Measurements from ENCODE around the gene C5orf24.
"Not testable (repeated sequence)": the region's sequence is repeated elsewhere in the genome, so short reads cannot be mapped to it uniquely, and the experiment has no call there.

The C5orf24 gene

DNA sequence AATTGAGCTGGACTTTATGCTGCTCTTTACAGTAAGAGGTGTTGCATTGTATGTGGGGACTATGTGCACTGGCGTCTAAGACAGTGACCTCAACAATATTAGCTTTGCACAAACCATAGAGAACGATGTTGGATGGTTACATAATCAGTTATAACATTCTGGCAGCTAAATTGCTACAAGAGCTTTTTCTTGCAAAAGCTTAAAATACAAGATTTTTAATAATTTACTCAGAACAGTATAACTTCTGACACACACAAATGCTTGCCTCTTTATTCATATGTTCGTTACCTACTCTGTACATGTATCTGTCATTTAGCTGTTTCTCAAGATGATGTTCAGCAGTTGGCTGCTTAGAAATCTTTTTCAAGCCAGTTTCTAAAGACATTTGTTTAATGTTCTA is 11.6 kb downstream of the C5orf24 start:
- DNase-seq (ENCODE audit: low read depth) = no peak

DNA sequence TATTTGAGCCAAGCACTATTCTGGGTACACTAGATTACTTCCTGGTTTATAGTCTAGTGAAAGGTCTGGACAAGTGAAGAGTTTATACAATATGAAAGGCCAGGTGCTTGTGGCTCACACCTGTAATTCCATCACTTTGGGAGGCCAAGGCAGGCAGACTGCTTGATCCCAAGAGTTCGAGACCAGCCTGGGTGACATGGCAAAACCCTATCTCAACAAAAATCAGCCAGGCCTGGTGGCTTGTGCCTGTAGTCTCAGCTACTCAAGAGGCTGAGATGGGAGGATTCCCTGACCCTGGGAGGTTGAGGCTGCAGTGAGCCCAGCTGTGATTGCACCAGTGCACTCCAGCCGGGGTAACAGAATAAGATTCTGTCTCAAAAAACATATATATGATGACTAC is 18.9 kb downstream of the C5orf24 start:
- DNase-seq (ENCODE audit: low read depth) = no peak

DNA sequence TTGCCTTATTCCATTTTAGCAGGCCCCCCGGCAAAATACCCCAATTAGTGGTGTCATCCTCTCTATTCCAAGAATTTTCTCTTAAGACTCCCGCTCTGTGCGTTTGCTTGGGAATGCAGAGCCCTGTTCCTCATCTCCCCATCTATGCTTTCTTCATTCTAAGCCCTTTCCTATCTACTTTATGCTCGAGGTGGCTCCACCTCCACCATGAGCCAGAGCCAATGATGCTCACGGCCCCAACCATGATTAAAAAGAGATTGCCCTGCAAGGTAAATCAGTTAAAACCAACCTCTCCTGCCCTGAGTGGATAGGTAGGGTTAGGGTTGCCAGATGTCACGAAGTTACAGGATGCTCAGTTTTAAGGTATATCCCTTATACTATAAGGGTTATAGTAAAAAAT is 27.7 kb downstream of the C5orf24 start:
- no peak for DNase-seq (ENCODE audit: low read depth)

DNA sequence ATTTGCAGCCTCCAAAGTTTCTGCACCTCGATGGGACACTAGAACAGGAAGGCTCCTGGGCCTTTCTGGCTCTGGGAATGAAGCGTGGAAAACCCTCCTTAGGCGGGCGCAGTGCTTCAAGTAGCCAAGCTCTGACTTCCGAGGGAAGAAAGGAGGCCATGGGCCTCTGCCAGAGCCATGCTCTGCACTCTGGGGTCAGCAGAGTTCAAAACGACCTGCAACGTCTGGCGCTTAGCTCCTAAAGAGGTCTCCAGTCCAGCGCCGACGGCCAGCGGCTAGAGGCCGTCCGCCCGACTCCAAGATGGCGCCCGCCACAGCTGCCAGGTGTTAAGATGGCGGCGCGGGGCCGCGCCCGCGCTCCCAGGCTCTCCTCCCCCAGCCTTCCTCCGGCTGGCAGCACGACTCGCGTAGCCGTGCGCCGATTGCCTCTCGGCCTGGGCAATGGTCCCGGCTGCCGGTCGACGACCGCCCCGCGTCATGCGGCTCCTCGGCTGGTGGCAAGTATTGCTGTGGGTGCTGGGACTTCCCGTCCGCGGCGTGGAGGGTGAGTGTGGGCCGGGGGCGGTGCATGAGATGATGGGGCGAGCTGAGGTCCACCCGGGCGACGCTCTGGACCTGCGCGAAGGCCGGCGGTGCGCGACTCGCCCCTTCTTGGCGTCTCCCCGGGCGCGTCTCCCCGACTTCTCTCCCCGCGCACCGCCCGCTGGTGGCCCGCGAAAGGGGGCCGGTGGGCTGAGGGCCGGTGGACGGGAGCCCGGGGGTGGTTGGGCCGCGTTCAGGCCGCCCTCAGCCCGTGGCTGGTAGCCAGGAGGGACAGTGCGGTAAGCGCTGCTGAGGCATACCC is 28.4 kb downstream of the C5orf24 start, which contains the start of gene TXNDC15:
TSS of gene TXNDC15 (plus strand) at position 385 of the 844 bp plus-strand sequence. CDS start at position 442, 57 bp downstream.
- peak; percentile 72 for DNase-seq (ENCODE audit: low read depth)

GRCh38 chr5:134874831-134875655 is 29.3 kb downstream of the C5orf24 start:
- no peak for DNase-seq (ENCODE audit: low read depth)

- DNase-seq (ENCODE audit: low read depth) = no peak
Observed at GRCh38 chr5:134877159-134877558, 31.4 kb downstream of the C5orf24 start.

DNA sequence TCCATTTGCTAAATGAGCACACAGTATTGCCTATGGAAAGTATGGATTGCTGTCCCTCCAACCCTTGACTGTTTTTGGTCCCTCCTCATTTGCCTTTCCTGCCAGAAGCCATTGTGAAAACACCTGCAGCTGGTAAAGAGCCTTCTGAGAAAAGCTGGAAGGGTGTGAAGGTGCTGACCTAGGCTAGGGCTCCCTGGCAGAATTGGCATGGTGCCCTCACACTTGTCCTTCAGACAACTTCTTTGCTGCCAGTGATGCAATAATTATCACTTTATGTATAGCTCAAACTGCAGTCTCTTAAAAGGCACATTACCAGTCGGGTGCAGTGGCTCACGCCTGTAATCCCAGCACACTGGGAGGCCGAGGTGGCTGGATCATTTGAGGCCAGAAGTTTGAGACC is 32.6 kb downstream of the C5orf24 start:
- no peak for DNase-seq (ENCODE audit: low read depth)

DNA sequence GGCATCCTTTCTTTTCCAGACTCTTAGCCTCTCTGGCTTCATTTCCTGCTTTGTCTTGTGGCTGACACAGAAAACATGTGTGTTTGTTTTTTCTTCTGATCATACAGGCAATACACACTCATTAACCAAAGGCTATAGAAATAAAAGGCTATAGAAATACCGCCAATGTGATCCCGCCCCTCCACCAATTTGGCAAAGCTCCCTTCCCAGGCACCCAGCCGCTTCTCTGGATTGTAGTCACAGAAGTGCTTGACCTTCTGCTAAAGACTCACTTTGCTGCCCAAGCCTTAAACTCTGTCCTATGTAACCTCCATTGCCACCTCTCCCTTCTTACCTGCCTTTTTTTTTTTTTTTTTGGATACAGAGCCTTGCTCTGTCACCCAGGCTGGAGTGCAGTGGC is 33.7 kb downstream of the C5orf24 start:
- no peak for DNase-seq (ENCODE audit: low read depth)

DNA sequence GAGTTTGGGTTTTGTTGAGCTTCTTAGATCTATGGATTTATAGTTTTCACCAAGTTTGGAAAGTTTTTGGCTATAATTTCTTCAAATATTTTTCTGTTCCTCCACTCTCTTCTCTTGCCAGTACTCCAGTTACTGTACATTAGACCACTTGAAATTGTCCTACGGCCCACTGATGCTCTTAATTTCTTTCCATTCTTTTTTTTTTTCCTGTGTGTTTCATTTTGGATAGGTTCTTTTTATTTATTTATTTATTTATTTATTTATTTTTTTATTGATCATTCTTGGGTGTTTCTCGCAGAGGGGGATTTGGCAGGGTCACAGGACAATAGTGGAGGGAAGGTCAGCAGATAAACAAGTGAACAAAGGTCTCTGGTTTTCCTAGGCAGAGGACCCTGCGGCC is 35.2 kb downstream of the C5orf24 start:
- not testable (repeated sequence) for DNase-seq (ENCODE audit: low read depth)

DNA sequence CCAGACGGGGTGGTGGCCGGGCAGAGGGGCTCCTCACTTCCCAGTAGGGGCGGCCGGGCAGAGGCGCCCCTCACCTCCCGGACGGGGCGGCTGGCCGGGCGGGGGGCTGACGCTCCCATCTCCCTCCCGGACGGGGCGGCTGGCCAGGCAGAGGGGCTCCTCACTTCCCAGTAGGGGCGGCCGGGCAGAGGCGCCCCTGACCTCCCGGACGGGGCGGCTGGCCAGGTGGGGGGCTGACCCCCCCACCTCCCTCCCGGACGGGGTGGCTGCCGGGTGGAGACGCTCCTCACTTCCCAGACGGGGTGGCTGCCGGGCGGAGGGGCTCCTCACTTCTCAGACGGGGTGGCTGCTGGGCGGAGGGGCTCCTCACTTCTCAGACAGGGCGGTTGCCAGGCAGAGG is 35.9 kb downstream of the C5orf24 start:
- DNase-seq (ENCODE audit: low read depth) = not testable (repeated sequence)

GRCh38 chr5:134887593-134888159 is 41.9 kb downstream of the C5orf24 start:
- DNase-seq (ENCODE audit: low read depth) = no peak

GRCh38 chr5:134889335-134889734 is 43.6 kb downstream of the C5orf24 start:
- no peak for DNase-seq (ENCODE audit: low read depth)

- no peak for DNase-seq (ENCODE audit: low read depth)
Observed at GRCh38 chr5:134891473-134891872, 45.7 kb downstream of the C5orf24 start.

DNA sequence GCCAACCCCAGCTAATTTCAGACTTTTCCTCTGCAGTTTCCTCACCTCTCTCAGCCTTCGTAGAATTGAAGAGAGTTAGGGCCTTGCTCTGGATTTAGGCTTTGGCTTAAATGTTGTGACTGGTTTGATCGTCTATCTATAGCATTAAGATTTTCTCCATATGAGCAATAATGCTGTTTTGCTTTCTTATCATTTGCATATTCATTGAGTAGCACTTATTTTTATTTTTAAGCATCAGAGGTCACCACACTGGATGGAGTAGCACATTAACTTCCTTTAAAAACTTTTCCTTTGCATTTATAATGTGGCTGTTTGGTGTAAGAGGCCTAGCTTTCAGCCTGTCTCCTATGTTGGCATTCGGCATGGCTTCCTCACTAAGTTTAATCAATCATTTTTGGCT is 46.5 kb downstream of the C5orf24 start:
- DNase-seq (ENCODE audit: low read depth) = no peak

DNA sequence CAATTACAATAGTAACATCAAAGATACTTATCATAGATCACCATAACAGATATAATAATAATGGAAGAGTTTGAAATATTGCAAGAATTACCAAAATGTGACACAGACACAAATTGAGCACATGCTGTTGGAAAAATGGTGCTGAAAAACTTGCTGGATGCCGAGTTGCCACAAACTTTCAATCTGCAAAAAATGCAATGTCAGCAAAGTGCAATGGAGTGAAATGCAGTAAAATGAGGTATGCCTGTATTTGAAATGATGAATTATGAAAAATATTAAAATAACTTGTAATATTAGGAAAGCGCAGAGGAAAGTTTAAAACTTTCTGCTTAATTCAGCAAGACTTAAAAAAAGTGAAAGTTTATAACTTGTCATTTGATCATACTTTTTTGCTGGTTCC is 47.2 kb downstream of the C5orf24 start:
- no peak for DNase-seq (ENCODE audit: low read depth)

- DNase-seq (ENCODE audit: low read depth) = no peak
Observed at GRCh38 chr5:134893748-134894505, 48.2 kb downstream of the C5orf24 start.

- DNase-seq (ENCODE audit: low read depth) = no peak
Observed at GRCh38 chr5:134902071-134902801, 56.5 kb downstream of the C5orf24 start.

DNA sequence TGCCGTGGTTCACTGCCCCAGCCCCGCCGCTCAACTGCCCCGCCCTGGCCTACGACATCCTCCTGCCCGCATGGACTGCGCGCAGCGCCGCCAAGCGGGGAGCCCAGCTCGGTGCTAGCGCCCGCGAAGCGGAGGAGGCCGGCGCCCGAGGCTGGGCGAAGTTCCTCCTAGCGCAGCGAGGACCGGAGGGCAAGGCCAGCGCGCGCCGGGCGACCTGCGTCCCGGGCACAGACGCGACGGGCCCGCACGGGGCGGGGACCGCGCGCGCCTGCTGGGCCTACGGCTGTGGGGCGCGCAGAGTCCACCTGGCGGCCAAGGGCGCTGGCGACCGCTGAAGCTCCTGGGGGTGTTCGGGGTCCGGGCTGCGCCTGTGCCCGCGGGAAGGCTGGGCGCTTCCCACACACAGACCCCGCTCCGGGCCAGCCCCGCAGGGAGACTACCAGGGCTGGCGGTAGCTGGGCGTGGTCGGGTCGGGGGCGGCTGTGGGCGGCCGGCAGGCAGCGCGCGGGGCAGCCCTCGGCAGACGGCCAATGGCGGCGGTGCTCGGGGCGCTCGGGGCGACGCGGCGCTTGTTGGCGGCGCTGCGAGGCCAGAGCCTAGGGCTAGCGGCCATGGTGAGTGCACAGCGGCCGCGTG is 59.0 kb downstream of the C5orf24 start, which contains the start of gene PCBD2:
TSS of gene PCBD2 (plus strand) at position 522 of the 636 bp plus-strand sequence. CDS start at position 531, 9 bp downstream.
- DNase-seq (ENCODE audit: low read depth) = peak; percentile 90

DNA sequence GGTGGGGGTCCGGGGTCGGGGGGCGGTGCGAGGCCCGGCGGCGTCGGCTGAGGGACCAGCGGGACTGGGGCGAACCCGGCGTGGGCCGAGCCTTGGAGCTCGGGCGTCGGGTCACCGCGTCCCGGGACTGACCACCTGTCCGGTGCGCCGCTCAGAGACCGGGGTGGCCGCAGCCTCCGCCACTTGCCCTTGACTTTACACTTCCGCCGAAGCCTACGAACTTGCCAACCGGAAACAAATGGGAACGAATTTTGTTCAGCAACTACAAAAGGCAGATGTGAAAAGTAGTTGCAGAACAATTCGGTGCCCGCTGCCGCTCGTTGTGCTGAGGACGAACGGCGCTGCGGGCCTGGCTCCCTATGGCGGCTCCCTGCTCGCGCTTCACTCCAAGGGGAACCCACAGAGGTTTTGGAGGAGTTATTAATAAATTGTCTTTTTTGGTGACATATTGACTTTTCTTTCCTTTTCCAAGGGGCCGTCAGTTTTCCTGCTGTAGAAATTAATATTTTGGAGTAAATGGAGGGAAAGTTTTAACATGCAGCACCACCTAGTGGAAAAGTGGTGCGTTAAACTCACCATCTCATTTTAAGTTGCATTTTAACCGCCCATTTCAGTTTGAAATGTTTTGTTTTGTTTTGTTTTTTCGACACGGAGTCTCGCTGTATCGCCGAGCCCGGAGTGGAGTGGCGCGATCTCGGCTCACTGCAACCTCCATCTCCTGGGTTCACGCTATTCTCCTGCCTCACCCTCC is 59.7 kb downstream of the C5orf24 start:
- no peak for DNase-seq (ENCODE audit: low read depth)

GRCh38 chr5:134906811-134907210 is 61.0 kb downstream of the C5orf24 start:
- DNase-seq (ENCODE audit: low read depth) = no peak

Data from stimulated activated CD8-positive, alpha-beta memory T cell treated with anti-CD3 and anti-CD28 coated beads, Interleukin-4, amount 100 ng/mL, for 24 hours (primary cell).